Lung (tissue), 12 donors: ENCODE measurements around the gene STAG2. TPM values are rescaled to one million over a fixed set of nuclear protein-coding genes. Genes with fewer than 3 reads are reported as not detected.

Source experiments
- ATAC-seq: fragments of 200-7000 bp; cut with Tn5 transposase; one replicate; pipeline ENCODE4 v1.9.1; 2020; ENCODE audit warnings: moderate number of reproducible peaks; ENCODE audit not compliant: insufficient read depth, low FRiP score
- DNase-seq, 3 donors: peaks; one replicate each; pipeline ENCODE4 v3.0.0-alpha.2; 2013 to 2017
- H3K27ac ChIP-seq, 2 donors: one replicate each; pipeline ENCODE4 v1.5.1; 2013; ENCODE audit warnings: mild to moderate bottlenecking in 2 of 2, moderate library complexity in 2 of 2, control low read depth in 1 of 2, inconsistent platforms in 1 of 2, low read depth in 1 of 2, low read length in 1 of 2
- H3K27me3 ChIP-seq, 3 donors: one replicate each; pipeline ENCODE4 v1.5.1; 2013; ENCODE audit warnings: low read length in 2 of 3; ENCODE audit not compliant: control insufficient read depth in 3 of 3, insufficient read depth in 3 of 3
- H3K36me3 ChIP-seq, 4 donors: one replicate each; pipeline ENCODE4 v1.5.1; 2013; ENCODE audit warnings: low read length in 4 of 4, mild to moderate bottlenecking in 1 of 4, moderate library complexity in 1 of 4; ENCODE audit not compliant: control insufficient read depth in 4 of 4, insufficient read depth in 4 of 4
- H3K4me1 ChIP-seq, 5 donors: one replicate each; pipeline ENCODE4 v1.5.1; 2013; ENCODE audit warnings: low read length in 5 of 5, mild to moderate bottlenecking in 2 of 5, moderate library complexity in 1 of 5; ENCODE audit not compliant: control insufficient read depth in 5 of 5, insufficient read depth in 5 of 5
- H3K4me3 ChIP-seq: one replicate; pipeline ENCODE4 v1.5.1; 2013; ENCODE audit warnings: mild to moderate bottlenecking, control low read depth, moderate library complexity
- H3K9ac ChIP-seq, 2 donors: one replicate each; pipeline ENCODE4 v1.5.1; 2013; ENCODE audit warnings: low read length in 2 of 2, control low read depth in 1 of 2; ENCODE audit not compliant: insufficient read depth in 1 of 2
- H3K9me3 ChIP-seq, 4 donors: one replicate each; pipeline ENCODE4 v1.5.1; 2013; ENCODE audit warnings: low read length in 3 of 4, mild to moderate bottlenecking in 1 of 4, moderate library complexity in 1 of 4; ENCODE audit not compliant: control insufficient read depth in 4 of 4, insufficient read depth in 3 of 4
- CTCF ChIP-seq: IDR thresholded peaks from 2 replicates; pipeline ENCODE4 v1.5.1; 2012; ENCODE audit warnings: mild to moderate bottlenecking; ENCODE audit errors: control extremely low read depth, extremely low read depth
- WGBS, 2 donors: extraction: QIAGEN DNeasy Blood & Tissue Kit; methylation state at CpG; one replicate each; pipeline ENCODE4 v1.1.7; 2013; 5-methylcytosine and 5-hydroxymethylcytosine counted together
- polyA plus RNA-seq, 2 donors: library from polyadenylated mRNA; stranded (reverse); fragments of 200-250 nt; gene quantifications; one replicate each; pipeline ENCODE4 v1.2.1, GENCODE V29; 2013
- total RNA-seq, 2 donors: library from RNA; depleted of rRNA in 1 of 2; stranded (reverse); fragments of >200 nt in 1 of 2; gene quantifications; one replicate each; pipeline ENCODE4 v1.2.1, GENCODE V29; 2014 to 2021
- donor health status: control.
- donor health status: control.
- donor health status: Bipolar disorder and iron deficiency.
- donor health status: healthy.
- donor health status: DM: yes; HTN: yes; CAD: no.

STAG2 gene
- total and polyA plus RNA-seq, 4 donors: 16.4 to 181 (median 36.8) TPM

DNA sequence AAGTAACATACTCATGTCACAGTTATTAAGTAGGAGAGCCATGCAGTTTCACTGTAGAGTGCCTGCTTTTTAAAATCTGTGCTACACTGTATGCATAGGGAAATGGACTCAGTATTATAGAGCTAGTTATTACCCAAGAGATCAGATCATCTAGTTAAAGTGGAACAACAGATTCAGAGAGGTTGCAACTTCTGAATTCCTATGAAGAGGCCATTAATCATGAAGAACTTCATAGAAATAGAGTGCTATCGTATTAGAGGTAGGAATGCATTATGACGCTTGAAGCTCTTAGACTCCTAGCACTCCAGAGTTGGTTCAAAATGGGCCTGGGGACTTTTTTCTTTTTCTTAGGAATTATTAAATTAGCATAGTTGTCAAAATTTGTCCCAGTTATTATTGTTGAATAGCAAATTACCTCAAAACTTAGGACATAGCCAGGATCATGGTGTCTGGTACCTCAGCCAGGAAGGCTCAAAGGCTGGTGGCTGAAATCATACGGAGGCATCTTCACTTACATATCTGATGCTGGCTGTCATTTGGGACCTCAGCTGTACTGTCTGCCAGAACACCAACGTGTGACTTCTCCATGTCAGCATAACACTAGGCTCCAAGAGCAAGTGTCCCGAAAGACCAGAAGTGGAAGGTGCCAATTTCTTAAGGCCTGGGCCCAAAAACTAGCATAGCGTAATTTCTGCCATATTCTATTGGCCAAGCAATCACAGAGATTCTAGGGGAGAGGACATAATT lies 125.7 kb downstream of the STAG2 start:
- peaks cover 0 to 5% (median 0%) of the 10 kb centered on the region in 3 donors for H3K27me3 ChIP-seq
- H3K9ac ChIP-seq: no peak overlapping the region
- no peaks in the 10 kb centered on the region for H3K4me1 ChIP-seq
- no peak overlapping the region for H3K4me3 ChIP-seq
- H3K9me3 ChIP-seq: no peaks in the 10 kb centered on the region
- no peak overlapping the region for H3K27ac ChIP-seq
- no peak for DNase-seq
- H3K36me3 ChIP-seq: peaks cover 4 to 27% (median 14%) of the 10 kb centered on the region in 4 donors
- ATAC-seq: no peak
- 80 to 90% methylated on average over 6 of the region's 6 CpGs for whole genome bisulfite sequencing, 2 donors
- TF ChIP-seq CTCF: no peak

DNA sequence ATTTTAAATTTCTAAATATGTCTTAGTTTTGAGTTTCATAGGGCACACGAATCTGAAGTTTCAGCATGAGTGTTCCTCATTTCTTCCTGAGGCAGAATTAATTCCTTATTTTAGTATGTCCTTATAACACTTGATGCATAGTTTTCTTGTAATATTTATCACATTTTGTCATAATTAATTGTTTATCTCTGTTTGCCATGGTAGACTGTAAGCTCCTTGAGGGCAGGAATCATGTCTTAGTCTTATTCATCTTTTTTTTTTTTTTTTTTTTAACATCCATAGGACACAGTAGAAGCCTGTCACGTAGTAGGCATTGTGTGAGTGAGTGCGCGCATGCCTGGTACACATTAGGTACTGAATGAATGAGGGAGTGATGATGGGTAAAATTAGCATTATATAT lies 131.7 kb downstream of the STAG2 start:
- Histone ChIP-seq H3K9ac (no peak overlapping the region), H3K27me3 (peaks cover 0 to 2% (median 0%) of the 10 kb centered on the region in 3 donors), H3K9me3 (no peaks in the 10 kb centered on the region), H3K4me3 (no peak overlapping the region), H3K27ac (no peak overlapping the region), H3K4me1 (no peaks in the 10 kb centered on the region), H3K36me3 (peaks cover 5 to 21% (median 13%) of the 10 kb centered on the region in 4 donors)
- DNase-seq (no peak), ATAC-seq (no peak)
- 87 to 91% methylated on average over 4 of the region's 4 CpGs for WGBS, 2 donors
- no peak for TF ChIP-seq CTCF

DNA sequence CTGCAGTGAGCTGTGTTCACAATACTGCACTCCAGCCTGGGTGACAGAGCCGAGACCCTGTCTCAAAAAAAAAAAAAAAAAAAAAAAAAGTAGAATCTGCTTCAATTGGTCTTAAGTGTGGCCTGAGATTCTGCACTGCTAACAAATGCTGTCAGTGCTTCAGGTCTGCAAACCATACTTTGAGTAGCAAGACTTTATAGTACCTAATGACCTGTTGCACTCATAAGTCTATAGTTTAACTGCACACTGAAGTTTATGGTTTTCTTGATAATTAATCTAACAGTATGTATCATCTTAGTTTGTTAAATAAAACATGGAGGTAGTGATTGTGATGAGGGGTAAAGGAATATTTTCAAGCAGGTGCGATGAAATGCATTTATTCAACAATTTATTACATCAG lies 135.6 kb downstream of the STAG2 start:
- no peaks in the 10 kb centered on the region for H3K27me3 ChIP-seq
- H3K9me3 ChIP-seq: no peaks in the 10 kb centered on the region
- no peak for DNase-seq
- no peaks in the 10 kb centered on the region for H3K4me1 ChIP-seq
- no peak overlapping the region for H3K4me3 ChIP-seq
- H3K9ac ChIP-seq: no peak overlapping the region
- no peak for ATAC-seq
- no peak overlapping the region for H3K27ac ChIP-seq
- TF ChIP-seq CTCF: no peak
- WGBS, 2 donors: 78 to 81% methylated on average over 2 of the region's 2 CpGs
- peaks cover 3 to 9% (median 4%) of the 10 kb centered on the region in 4 donors for H3K36me3 ChIP-seq

- ATAC-seq (no peak), DNase-seq (peak in 2 of 3 donors; percentile 33 to 57)
- TF ChIP-seq CTCF: no peak
- Histone ChIP-seq H3K36me3 (peaks cover 0 to 6% (median 3%) of the 10 kb centered on the region in 4 donors), H3K9me3 (no peaks in the 10 kb centered on the region), H3K27me3 (no peaks in the 10 kb centered on the region), H3K27ac (no peak overlapping the region), H3K4me3 (no peak overlapping the region), H3K4me1 (no peaks in the 10 kb centered on the region), H3K9ac (no peak overlapping the region)
Observed at GRCh38 chrX:124098089-124098488, 136.6 kb downstream of the STAG2 start.
